ENCODE results near the gene CHD9.

- no peak for TF ChIP-seq CTCF (IDR thresholded peaks at IDR 0.05; ENCODE audit: low read depth, low read length)
- TF ChIP-seq MAX (IDR thresholded peaks at IDR 0.05; ENCODE audit: low read depth, low read length) = no peak
Measured at GRCh38 chr16:53309457-53309856, 254.7 kb downstream of the CHD9 start.
